HEK293T (cell line): ENCODE measurements around the gene SETD1A.

Source experiments
- CTCF ChIA-PET: fragments of 350-600 bp; formaldehyde crosslinking; extraction: SDS; loops from one replicate; lab custom pipeline; 2021; ENCODE audit warnings: antibody characterized with exemption, inconsistent platforms; lab: Yijun Ruan, JAX
- POLR2A ChIA-PET: fragments of 350-600 bp; formaldehyde crosslinking; extraction: SDS; loops from one replicate; lab custom pipeline; 2020; ENCODE audit warnings: antibody characterized with exemption, inconsistent platforms; lab: Yijun Ruan, JAX
- DNase-seq: peaks from one replicate; pipeline ENCODE4 v3.0.0; 2012; ENCODE audit warnings: mixed read lengths; ENCODE audit errors: extremely low spot score
- ARNT ChIP-seq: fragments of 450-650 bp; IDR thresholded peaks from 2 replicates; pipeline ENCODE4 v1.6.1; 2017; ENCODE audit warnings: mild to moderate bottlenecking
- BHLHE40 ChIP-seq: fragments of 450-650 bp; IDR thresholded peaks from 2 replicates; pipeline ENCODE4 v1.6.1; 2016; ENCODE audit warnings: mild to moderate bottlenecking, moderate library complexity, borderline replicate concordance
- CTBP1 ChIP-seq: fragments of 450-650 bp; IDR thresholded peaks from 2 replicates; pipeline ENCODE4 v1.6.1; 2016; ENCODE audit warnings: borderline replicate concordance
- ELF4 ChIP-seq: fragments of 450-650 bp; IDR thresholded peaks from 2 replicates; pipeline ENCODE4 v1.6.1; 2017; ENCODE audit warnings: antibody characterized with exemption
- FOXA1 ChIP-seq: fragments of 450-650 bp; IDR thresholded peaks from 2 replicates; pipeline ENCODE4 v1.6.1; 2016; ENCODE audit warnings: mild to moderate bottlenecking
- FOXK2 ChIP-seq: fragments of 450-650 bp; IDR thresholded peaks from 2 replicates; pipeline ENCODE4 v1.6.1; 2016; ENCODE audit warnings: mild to moderate bottlenecking
- FOXM1 ChIP-seq: fragments of 450-650 bp; IDR thresholded peaks from 2 replicates; pipeline ENCODE4 v1.6.1; 2017; ENCODE audit warnings: mild to moderate bottlenecking, borderline replicate concordance
- HDGF ChIP-seq: fragments of 450-650 bp; IDR thresholded peaks from 2 replicates; pipeline ENCODE4 v1.6.1; 2017; ENCODE audit warnings: antibody characterized with exemption, borderline replicate concordance
- L3MBTL2 ChIP-seq: fragments of 450-650 bp; conservative IDR thresholded peaks from 2 replicates; pipeline ENCODE4 v1.6.1; 2016; ENCODE audit warnings: mild to moderate bottlenecking
- LEF1 ChIP-seq: fragments of 450-650 bp; IDR thresholded peaks from 2 replicates; pipeline ENCODE4 v1.6.1; 2017; ENCODE audit warnings: mild to moderate bottlenecking, borderline replicate concordance
- NFRKB ChIP-seq: fragments of 450-650 bp; IDR thresholded peaks from 2 replicates; pipeline ENCODE4 v1.6.1; 2016; ENCODE audit warnings: mild to moderate bottlenecking, moderate library complexity
- SP1 ChIP-seq: fragments of 450-650 bp; IDR thresholded peaks from 2 replicates; pipeline ENCODE4 v1.6.1; 2017
- SUZ12 ChIP-seq: fragments of 450-650 bp; IDR thresholded peaks from 2 replicates; pipeline ENCODE4 v1.6.1; 2016; ENCODE audit warnings: mild to moderate bottlenecking
- TARDBP ChIP-seq: fragments of 450-650 bp; IDR thresholded peaks from 2 replicates; pipeline ENCODE4 v1.6.1; 2016
- ZNF384 ChIP-seq: fragments of 450-650 bp; IDR thresholded peaks from 2 replicates; pipeline ENCODE4 v1.6.1; 2016
- TF ChIP-seq, protein P1 (sequence below): fragments of 450-650 bp; IDR thresholded peaks from 2 replicates; pipeline ENCODE4 v1.6.1; 2016

SETD1A gene

DNA sequence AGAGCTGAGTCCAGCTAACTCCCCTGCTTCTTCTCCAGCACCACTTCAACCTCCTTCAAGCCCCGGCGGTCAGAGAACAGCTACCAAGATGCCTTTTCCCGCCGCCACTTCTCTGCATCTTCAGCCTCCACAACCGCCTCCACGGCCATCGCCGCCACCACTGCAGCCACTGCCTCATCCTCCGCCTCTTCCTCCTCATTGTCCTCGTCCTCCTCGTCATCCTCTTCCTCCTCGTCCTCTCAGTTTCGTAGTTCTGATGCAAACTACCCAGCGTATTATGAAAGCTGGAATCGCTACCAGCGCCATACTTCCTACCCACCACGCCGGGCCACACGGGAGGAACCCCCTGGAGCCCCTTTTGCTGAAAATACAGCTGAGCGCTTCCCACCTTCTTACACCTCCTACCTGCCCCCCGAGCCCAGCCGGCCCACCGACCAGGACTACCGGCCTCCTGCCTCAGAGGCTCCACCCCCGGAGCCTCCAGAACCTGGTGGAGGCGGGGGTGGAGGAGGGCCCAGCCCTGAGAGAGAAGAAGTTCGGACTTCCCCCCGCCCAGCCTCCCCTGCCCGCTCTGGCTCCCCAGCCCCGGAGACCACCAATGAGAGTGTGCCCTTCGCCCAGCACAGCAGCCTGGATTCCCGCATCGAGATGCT lies 7.1 kb downstream of the SETD1A start:
- CTCF ChIA-PET: interaction anchor here (0.9 to 1.8 kb wide), 2 partner anchors 11 to 20 kb away, joined by 3 to 5 read pairs; partner anchors contain the start of gene HSD3B7
- no peak for TF ChIP-seq LEF1
- no peak for TF ChIP-seq SP1
- TF ChIP-seq NFRKB: no peak
- no peak for TF ChIP-seq TARDBP
- no peak for TF ChIP-seq FOXA1
- TF ChIP-seq, protein P1, sequence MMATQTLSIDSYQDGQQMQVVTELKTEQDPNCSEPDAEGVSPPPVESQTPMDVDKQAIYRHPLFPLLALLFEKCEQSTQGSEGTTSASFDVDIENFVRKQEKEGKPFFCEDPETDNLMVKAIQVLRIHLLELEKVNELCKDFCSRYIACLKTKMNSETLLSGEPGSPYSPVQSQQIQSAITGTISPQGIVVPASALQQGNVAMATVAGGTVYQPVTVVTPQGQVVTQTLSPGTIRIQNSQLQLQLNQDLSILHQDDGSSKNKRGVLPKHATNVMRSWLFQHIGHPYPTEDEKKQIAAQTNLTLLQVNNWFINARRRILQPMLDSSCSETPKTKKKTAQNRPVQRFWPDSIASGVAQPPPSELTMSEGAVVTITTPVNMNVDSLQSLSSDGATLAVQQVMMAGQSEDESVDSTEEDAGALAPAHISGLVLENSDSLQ: no peak
- no peak for TF ChIP-seq BHLHE40
- TF ChIP-seq FOXK2: no peak
- TF ChIP-seq ELF4: no peak
- TF ChIP-seq FOXM1: no peak
- TF ChIP-seq HDGF: no peak
- no peak for TF ChIP-seq ZNF384
- TF ChIP-seq ARNT: no peak
- TF ChIP-seq CTBP1: no peak
- no peak for TF ChIP-seq L3MBTL2
- TF ChIP-seq SUZ12: no peak
- DNase-seq: no peak
- POLR2A ChIA-PET: interaction anchor here (0.9 to 1.0 kb wide), 2 partner anchors 18 to 27 kb away, joined by 3 read pairs; no protein-coding TSS in a partner anchor

DNA sequence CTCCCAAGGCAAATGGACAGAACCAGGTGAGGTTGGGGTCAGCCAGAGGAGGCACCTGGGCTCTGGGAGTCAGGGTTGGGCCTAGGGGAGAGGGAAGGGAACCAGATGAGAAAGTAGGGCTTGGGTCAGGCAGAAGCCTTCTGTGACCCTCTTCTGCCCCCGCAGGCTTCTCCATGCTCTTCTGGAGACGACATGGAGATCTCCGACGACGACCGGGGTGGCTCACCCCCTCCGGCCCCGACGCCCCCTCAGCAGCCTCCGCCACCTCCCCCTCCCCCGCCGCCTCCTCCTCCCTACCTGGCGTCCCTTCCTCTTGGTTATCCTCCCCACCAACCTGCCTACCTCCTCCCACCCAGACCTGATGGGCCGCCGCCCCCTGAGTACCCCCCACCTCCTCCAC lies 7.9 kb downstream of the SETD1A start:
- TF ChIP-seq ELF4: no peak
- no peak for TF ChIP-seq CTBP1
- TF ChIP-seq ZNF384: no peak
- no peak for TF ChIP-seq LEF1
- no peak for TF ChIP-seq TARDBP
- no peak for DNase-seq
- ChIA-PET POLR2A (interaction anchor here (0.9 to 2.7 kb wide), 2 partner anchors 7 to 18 kb away, joined by 3 to 8 read pairs; partner anchors contain the start of gene SETD1A), CTCF (interaction anchor here (1.8 kb wide), 1 partner anchor 19 kb away, joined by 5 read pairs; the partner anchor contains the start of gene HSD3B7)

DNA sequence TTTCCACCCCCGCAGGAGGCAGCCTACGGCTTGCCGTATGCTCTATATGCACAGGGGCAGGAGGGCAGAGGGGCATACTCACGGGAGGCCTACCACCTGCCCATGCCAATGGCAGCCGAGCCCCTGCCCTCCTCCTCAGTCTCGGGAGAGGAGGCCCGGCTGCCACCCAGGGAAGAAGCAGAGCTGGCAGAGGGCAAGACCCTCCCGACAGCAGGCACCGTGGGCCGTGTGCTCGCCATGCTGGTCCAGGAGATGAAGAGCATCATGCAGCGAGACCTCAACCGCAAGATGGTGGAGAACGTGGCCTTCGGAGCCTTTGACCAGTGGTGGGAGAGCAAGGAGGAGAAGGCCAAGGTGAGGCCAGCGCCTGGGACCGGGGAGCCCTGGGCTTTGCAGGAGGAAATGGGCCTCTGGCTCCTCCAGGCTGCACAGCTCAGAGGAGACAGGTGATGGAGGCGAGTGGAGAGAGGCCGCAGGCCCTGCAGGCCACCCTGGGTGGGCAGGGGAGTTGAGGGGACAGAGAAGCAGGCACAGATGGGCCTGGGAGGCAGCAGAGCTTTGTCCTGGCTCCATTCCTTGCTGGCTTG lies 8.6 kb downstream of the SETD1A start:
- no peak for DNase-seq
- TF ChIP-seq TARDBP: no peak
- no peak for TF ChIP-seq ARNT
- TF ChIP-seq SP1: no peak
- no peak for TF ChIP-seq FOXK2
- no peak for TF ChIP-seq NFRKB
- TF ChIP-seq FOXA1: no peak
- TF ChIP-seq SUZ12: no peak
- no peak for TF ChIP-seq CTBP1
- POLR2A ChIA-PET: interaction anchor here (0.9 to 2.7 kb wide), 3 partner anchors 8 to 17 kb away, joined by 3 to 8 read pairs (median 3); partner anchors contain the start of gene SETD1A
- CTCF ChIA-PET: no interaction called here

DNA sequence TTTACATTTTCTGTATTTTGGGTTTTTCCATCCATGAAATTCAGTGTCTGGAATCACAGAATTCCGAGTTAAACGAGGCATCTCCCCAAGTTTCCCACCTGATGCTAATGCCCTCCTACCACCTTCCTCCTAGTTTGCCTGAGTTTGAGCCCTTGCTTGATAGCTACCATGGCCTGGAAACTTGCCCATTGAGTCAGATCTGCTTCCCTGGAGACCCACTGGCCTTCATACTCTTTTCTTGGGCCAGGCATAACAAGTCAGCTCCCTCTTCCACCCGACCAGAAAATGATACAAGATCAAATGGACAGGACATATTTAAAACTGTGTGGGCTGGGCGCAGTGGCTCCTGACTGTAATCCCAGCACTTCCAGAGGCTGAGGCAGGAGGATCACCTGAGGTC lies 10.2 kb downstream of the SETD1A start:
- TF ChIP-seq SUZ12 (no peak), TARDBP (no peak), NFRKB (no peak), FOXK2 (no peak), BHLHE40 (no peak), CTBP1 (no peak), ELF4 (no peak), LEF1 (no peak), HDGF (no peak)
- TF ChIP-seq, protein P1: no peak
- CTCF ChIA-PET: no interaction called here
- DNase-seq: no peak
- POLR2A ChIA-PET: interaction anchor here (2.7 kb wide), 1 partner anchor 10 kb away, joined by 8 read pairs; the partner anchor contains the start of gene SETD1A

DNA sequence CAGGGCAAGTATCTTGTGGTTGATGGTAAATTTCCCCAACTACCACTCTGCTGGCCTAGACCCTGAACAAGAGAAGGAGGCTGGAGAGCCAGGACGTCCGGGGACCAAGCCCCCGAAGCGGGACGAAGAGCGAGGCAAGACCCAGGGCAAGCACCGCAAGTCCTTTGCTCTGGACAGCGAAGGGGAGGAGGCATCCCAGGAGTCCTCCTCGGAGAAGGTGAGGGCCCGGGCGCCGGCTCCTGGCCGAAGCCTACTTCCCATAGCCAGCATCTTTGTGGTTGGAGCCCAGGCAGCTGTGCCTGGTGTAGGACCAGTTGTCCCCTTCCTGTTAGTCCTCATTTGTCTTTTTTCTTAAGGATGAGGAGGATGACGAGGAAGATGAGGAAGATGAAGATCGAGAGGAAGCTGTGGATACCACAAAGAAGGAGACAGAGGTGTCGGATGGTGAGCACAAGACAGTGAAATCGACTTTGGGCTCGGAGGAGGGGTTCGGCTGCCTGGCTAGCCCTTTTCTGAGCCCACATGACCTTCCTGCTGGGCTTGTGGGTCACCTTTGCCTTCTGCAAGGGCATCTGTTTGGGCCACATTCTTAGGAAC lies 11.8 kb downstream of the SETD1A start:
- POLR2A ChIA-PET: interaction anchor here (1.1 kb wide), 1 partner anchor 44 kb away, joined by 3 read pairs; no protein-coding TSS in a partner anchor
- no peak for DNase-seq
- CTCF ChIA-PET: interaction anchor here (1.0 kb wide), 1 partner anchor 15 kb away, joined by 3 read pairs; no protein-coding TSS in a partner anchor
- TF ChIP-seq L3MBTL2 (no peak), FOXK2 (no peak), FOXA1 (no peak), SP1 (no peak), FOXM1 (no peak), ARNT (no peak), HDGF (no peak), SUZ12 (no peak), CTBP1 (no peak), BHLHE40 (no peak), ZNF384 (no peak)

DNA sequence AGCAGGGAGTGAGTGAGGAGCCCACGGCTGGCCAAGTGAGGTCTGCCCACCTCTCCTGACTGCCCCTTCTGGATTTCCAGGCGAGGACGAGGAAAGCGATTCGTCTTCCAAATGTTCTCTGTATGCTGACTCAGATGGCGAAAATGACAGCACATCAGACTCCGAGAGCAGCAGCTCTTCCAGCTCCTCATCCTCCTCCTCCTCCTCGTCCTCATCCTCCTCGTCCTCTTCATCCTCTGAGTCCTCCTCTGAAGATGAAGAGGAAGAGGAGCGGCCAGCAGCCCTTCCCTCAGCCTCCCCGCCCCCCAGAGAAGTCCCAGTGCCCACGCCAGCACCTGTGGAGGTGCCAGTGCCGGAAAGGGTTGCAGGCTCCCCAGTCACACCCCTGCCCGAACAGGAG lies 13.7 kb downstream of the SETD1A start:
- POLR2A ChIA-PET: no interaction called here
- CTCF ChIA-PET: no interaction called here

More for the DNA sequence above, 13.7 kb downstream of the SETD1A start:
- TF ChIP-seq ZNF384: no peak
- no peak for TF ChIP-seq L3MBTL2
- no peak for TF ChIP-seq NFRKB
- no peak for TF ChIP-seq CTBP1
- no peak for TF ChIP-seq ARNT
- no peak for TF ChIP-seq FOXA1
- no peak for TF ChIP-seq FOXM1
- no peak for TF ChIP-seq SUZ12
- TF ChIP-seq, protein P1: no peak
- TF ChIP-seq TARDBP: no peak
- TF ChIP-seq FOXK2: no peak
- DNase-seq: no peak
